Right lobe of liver (tissue), 4 donors: ENCODE results near the gene TBXAS1.

Source experiments
- POLR2A ChIP-seq: fragments of 450-650 bp; IDR thresholded peaks from one replicate; pipeline ENCODE4 v1.6.1; 2017; ENCODE audit warnings: antibody characterized with exemption, mild to moderate bottlenecking
- TF ChIP-seq, protein P1 (sequence below), 4 donors: fragments of 200-600 bp in 3 of 4; fragments of 450-650 bp in 1 of 4; IDR thresholded peaks; one replicate each; pipeline versions ENCODE4 v1.5.1 to v1.8.0; 2016 to 2022; ENCODE audit warnings: antibody characterized with exemption in 4 of 4, mild to moderate bottlenecking in 2 of 4
- donor health status: DM: no; HTN: no; CAD: no.
- donor health status: DM: no; HTN: no; CAD: no.
- donor health status: DM: no; HTN: yes; CAD: no.

DNA sequence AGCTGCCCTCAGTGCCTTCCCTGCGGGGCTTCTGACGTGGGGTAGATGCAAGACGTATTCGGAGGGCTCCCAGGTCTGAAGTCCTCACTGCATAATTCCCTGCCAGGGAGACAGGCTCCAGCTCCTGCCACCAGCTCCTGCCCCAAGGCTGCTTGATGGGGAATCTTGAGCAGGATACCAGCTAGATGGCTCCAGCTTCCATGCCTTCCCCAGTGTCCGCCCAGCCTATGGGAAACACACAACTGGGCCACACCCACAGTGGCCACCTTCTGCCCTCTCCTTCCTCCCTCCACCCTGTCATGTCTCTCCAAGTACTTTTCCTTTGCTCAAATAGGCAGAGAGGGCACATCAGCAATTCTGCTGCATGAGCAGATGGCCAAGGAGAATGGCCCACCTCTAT lies 137.9 kb downstream of the TBXAS1 start:
- TF ChIP-seq, protein P1, sequence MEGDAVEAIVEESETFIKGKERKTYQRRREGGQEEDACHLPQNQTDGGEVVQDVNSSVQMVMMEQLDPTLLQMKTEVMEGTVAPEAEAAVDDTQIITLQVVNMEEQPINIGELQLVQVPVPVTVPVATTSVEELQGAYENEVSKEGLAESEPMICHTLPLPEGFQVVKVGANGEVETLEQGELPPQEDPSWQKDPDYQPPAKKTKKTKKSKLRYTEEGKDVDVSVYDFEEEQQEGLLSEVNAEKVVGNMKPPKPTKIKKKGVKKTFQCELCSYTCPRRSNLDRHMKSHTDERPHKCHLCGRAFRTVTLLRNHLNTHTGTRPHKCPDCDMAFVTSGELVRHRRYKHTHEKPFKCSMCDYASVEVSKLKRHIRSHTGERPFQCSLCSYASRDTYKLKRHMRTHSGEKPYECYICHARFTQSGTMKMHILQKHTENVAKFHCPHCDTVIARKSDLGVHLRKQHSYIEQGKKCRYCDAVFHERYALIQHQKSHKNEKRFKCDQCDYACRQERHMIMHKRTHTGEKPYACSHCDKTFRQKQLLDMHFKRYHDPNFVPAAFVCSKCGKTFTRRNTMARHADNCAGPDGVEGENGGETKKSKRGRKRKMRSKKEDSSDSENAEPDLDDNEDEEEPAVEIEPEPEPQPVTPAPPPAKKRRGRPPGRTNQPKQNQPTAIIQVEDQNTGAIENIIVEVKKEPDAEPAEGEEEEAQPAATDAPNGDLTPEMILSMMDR (IDR thresholded peaks at IDR 0.05): no peak
- no peak for TF ChIP-seq POLR2A
